ENCODE results near the gene EP400.

DNA sequence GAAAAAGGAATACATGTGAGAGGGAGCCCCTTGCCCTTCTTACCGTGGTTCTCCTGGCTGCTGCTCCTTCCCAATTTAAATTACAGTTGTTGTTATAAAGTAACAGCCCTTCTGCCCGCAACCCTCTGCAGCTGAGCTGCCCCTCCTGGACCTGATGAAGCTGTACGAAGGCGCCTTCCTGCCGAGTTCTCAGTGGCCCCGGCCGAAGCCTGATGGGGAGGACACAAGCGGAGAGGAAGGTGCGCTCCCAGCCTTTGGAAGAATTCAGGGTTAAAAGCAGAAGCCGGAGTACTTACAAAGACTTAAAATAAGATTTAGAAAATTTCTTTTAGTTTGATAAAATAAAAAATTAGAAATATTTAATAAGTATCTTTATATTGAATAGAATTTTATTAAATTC is 55.2 kb downstream of the EP400 start:
- TF ChIP-seq POLR2A (IDR thresholded peaks at IDR 0.05; ENCODE audit: low read depth, low read length) (no peak), POLR2AphosphoS5 (IDR thresholded peaks at IDR 0.05; ENCODE audit: low read depth, low read length) (no peak), TAF1 (IDR thresholded peaks at IDR 0.05; ENCODE audit: low read depth, low read length) (no peak), SPI1 (IDR thresholded peaks at IDR 0.05; ENCODE audit: low read depth, low read length) (no peak), PAX5 (IDR thresholded peaks at IDR 0.05; ENCODE audit: insufficient read depth, low read length, severe bottlenecking) (no peak), POU2F2 (IDR thresholded peaks at IDR 0.05; ENCODE audit: low read depth, low read length) (no peak)

Measured in GM12891 (cell line).